ENCODE measurements around the gene SENP6.
A peak's percentile ranks its signal among the peaks of the same experiment; 100 is the strongest.
"Not testable (repeated sequence)": the region's sequence is repeated elsewhere in the genome, so short reads cannot be mapped to it uniquely, and the experiment has no call there.

Gene SENP6

GRCh38 chr6:75609639-75610590 lies 8.2 kb downstream of the SENP6 start:
- no peak for FAIRE-seq

- FAIRE-seq = no peak
Observed at GRCh38 chr6:75611011-75611701, 9.5 kb downstream of the SENP6 start.

- no peak for FAIRE-seq
Observed at GRCh38 chr6:75611702-75612375, 10.2 kb downstream of the SENP6 start.

- no peak for FAIRE-seq
Observed at GRCh38 chr6:75612434-75612833, 10.8 kb downstream of the SENP6 start.

GRCh38 chr6:75613056-75613501 lies 11.4 kb downstream of the SENP6 start:
- FAIRE-seq = no peak

GRCh38 chr6:75618437-75618836 lies 16.8 kb downstream of the SENP6 start:
- FAIRE-seq = no peak

GRCh38 chr6:75619230-75619899 lies 17.7 kb downstream of the SENP6 start:
- no peak for FAIRE-seq

- no peak for FAIRE-seq
Observed at GRCh38 chr6:75620381-75621304, 19.0 kb downstream of the SENP6 start.

GRCh38 chr6:75621846-75622245 lies 20.2 kb downstream of the SENP6 start:
- FAIRE-seq = no peak

GRCh38 chr6:75623491-75623890 lies 21.8 kb downstream of the SENP6 start:
- no peak for FAIRE-seq

- no peak for FAIRE-seq
Observed at GRCh38 chr6:75624335-75624734, 22.7 kb downstream of the SENP6 start.

- no peak for FAIRE-seq
Observed at GRCh38 chr6:75624988-75625387, 23.3 kb downstream of the SENP6 start.

GRCh38 chr6:75626561-75626960 lies 24.9 kb downstream of the SENP6 start:
- peak; percentile 51 for FAIRE-seq

GRCh38 chr6:75627708-75628107 lies 26.0 kb downstream of the SENP6 start:
- not testable (repeated sequence) for FAIRE-seq

GRCh38 chr6:75631859-75632635 lies 30.4 kb downstream of the SENP6 start:
- no peak for FAIRE-seq

- FAIRE-seq = no peak
Observed at GRCh38 chr6:75633045-75633444, 31.4 kb downstream of the SENP6 start.

- no peak for FAIRE-seq
Observed at GRCh38 chr6:75642311-75642710, 40.6 kb downstream of the SENP6 start.

- peak; percentile 27 for FAIRE-seq
Observed at GRCh38 chr6:75643173-75643572, 41.5 kb downstream of the SENP6 start.

GRCh38 chr6:75656479-75656878 lies 54.8 kb downstream of the SENP6 start:
- FAIRE-seq = peak; percentile 55

- no peak for FAIRE-seq
Observed at GRCh38 chr6:75657327-75657726, 55.6 kb downstream of the SENP6 start.

GRCh38 chr6:75666592-75666991 lies 64.9 kb downstream of the SENP6 start:
- FAIRE-seq = peak; percentile 43
